Measurements from ENCODE around the gene BRIP1.

DNA sequence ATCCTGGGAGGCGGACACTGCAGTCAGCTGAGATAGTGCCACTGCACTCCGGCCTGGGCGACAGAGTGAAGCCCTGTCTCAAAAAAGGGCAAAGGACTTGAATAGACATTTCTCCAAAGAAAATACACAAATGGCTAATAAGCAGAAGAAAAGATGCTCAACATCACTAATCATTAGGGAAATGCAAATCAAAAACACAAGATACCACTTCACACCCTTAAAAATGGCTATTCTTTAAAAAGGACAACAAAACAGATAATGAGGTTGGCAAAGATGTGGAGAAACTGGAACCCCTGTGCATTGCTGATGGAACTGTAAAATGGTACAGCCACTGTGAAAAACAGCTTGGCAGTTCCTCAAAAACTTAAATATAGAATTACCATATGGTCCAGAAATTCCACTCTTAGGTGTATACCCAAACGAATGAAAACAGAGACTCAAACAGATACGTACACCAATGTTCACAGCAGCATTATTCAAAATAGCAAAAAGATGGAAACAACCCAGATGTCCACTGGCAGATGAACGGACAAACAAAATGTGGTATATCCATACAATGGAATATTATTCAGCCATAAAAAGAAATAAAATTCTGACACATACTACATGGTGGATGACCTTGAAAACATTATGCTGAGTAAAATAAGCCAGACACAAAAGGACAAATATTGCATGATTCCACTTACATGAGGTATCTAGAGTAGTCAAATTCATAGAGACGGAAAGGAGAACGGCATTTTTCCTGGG lies 35.5 kb downstream of the BRIP1 start:
- TF ChIP-seq, protein P1, sequence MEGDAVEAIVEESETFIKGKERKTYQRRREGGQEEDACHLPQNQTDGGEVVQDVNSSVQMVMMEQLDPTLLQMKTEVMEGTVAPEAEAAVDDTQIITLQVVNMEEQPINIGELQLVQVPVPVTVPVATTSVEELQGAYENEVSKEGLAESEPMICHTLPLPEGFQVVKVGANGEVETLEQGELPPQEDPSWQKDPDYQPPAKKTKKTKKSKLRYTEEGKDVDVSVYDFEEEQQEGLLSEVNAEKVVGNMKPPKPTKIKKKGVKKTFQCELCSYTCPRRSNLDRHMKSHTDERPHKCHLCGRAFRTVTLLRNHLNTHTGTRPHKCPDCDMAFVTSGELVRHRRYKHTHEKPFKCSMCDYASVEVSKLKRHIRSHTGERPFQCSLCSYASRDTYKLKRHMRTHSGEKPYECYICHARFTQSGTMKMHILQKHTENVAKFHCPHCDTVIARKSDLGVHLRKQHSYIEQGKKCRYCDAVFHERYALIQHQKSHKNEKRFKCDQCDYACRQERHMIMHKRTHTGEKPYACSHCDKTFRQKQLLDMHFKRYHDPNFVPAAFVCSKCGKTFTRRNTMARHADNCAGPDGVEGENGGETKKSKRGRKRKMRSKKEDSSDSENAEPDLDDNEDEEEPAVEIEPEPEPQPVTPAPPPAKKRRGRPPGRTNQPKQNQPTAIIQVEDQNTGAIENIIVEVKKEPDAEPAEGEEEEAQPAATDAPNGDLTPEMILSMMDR (conservative IDR thresholded peaks at IDR 0.05 in 1 of 2, IDR thresholded peaks at IDR 0.05 in 1 of 2; ENCODE audit: low read depth in 1 of 2, low read length in 2 of 2) = no peak
- no peak for TF ChIP-seq EZH2 (IDR thresholded peaks at IDR 0.05; ENCODE audit: low read length, missing control alignments)
